Posterior cingulate gyrus (tissue), 11 donors: ENCODE measurements around the gene ZMYM1.
"Not testable (repeated sequence)": the region's sequence is repeated elsewhere in the genome, so short reads cannot be mapped to it uniquely, and the experiment has no call there.

ENCODE experiments used
- DNase-seq, 10 donors: peaks; one replicate each; pipeline versions ENCODE4 v3.0.0 to v3.0.0-alpha.2; 2020 to 2021; ENCODE audit warnings: mixed read lengths in 3 of 10
- intact Hi-C: fragments of 100-400 bp; cut with DNase I; formaldehyde crosslinking; loops from one replicate; pipeline ENCODE4 v1.15.1; 2023

ZMYM1 gene

DNA sequence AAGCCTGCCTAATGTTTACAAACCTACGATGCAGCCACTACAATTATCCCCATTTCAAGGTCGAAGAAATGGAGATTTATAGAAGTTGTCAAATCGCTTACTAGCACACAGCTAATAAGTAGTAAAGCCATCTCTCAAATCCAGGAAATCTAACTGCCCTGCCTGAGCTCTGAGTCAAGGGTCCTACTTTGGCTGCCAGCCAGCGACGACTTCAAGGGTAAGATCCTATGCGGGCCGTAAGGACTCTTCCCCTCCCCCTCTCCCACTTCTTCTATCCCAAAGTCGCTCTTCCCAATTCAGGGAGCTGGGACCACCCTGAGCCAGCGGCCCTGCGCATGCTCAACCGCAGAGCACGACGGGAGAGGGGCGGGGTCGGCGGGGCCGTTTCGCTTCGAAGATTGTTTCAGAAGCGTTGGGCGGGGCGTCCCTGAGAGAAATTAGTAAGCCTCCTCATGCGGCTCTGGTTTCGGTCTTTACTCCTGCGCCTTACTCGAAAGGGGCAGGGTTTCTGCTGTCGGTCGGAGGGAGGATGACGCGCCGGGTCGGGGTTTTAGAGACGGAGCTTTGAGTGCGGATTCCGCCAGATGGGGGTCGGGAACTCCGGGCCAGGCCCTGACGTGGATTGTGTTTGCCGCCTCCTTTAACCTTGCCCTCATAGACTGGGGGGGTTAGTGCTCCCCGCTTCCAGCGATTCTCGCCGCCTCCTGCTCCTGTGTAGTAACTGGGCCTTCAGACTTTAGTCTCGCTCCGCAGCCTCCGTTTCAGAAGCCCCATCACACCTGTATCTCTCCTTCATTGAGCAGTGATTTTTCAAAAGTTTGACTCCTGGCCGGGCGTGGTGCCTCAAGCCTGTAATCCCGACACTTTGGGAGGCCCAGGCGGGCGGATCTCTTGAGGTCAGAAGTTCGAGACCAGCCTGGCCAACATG lies at the start of gene ZMYM1:
TSS of gene ZMYM1 (plus strand) at position 383 of the 928 bp plus-strand sequence. CDS start 14,603 bp downstream, outside the sequence.
- intact Hi-C loops: loop anchor here (5.0 kb wide), 1 partner anchor 42 kb away; no protein-coding TSS in a partner anchor

DNA sequence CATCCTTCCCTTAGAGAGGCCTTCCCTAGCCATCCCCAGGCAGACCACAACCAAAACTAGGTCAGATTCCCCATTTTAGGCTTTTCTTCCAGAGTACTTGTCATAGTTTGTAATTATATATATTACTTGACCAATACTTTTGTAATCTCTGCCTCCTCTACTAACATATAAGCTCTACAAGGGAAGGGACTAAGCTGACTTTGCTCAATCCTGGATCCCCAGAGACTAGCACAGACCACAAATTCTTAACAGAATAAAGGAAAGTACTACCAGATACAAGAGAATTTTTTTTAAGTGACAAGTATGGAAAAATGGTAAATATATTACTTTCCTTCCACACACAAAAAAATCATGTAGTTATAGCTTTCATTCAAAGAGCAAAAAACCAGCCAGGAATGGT lies 49.4 kb upstream of the ZMYM1 start:
- intact Hi-C loops: loop anchor here (5.0 to 10.0 kb wide), 2 partner anchors 163 to 175 kb away; partner anchors contain the start of genes SFPQ and SMIM12
- DNase-seq: no peak

More for the DNA sequence above, at the start of gene ZMYM1:
- DNase-seq: peak; percentile 76 to 97 (median 86)

DNA sequence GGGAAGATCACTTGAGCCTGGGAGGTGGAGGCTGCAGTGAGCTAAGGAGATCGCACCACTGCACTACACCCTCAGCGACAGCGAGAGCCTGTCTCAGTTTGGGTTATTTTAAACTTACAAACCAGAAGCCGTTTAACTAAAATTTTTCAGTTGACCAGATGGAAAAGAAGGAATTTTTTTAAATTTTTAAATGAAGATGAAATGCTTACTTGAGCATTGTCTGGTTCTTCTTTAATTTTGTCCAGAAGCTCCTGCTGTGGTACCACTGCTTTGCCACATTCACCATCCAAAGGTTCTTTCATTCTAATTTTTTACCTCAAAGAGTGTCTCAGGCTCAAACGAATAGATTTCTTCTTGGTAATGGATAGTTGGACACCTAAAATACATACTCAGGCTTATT lies 48.8 kb upstream of the ZMYM1 start:
- intact Hi-C loops: loop anchor here (5.0 to 10.0 kb wide), 2 partner anchors 162 to 176 kb away; partner anchors contain the start of genes SFPQ and SMIM12
- DNase-seq: no peak

DNA sequence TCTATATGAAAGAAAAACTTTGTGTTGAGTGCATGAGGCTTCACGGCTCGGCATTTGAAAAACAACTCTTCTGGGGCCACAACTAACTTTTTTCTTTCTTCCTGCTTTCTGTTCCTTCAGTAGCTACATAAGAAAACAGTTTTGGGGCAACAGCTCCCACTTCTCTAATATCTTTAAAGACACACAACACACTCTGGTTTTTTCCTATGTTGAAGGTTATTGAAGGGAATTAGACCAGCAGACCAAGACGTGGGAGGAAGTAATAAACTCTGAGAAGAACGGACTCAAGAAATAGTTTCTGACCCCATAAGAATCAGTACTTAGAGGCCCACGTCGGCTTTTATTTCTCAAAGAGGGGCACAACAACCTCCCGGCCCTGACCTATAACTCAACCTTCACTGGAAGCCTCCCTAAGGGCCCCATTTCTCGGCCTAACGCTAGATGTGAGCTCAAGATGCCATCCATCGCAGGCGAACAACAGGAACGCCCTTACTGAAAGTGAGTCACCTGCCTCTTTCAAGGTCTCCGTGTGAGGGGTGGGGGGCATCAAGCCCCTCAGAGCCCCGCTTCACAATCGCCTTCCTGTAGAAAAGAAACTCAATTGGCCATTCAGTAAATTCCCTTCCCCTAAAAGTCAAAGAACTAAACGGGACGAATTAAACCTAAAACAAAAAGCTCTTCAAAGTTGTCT lies 48.3 kb upstream of the ZMYM1 start:
- peak in 2 of 10 donors; percentile 2 to 9 for DNase-seq
- intact Hi-C loops: loop anchor here (5.0 to 10.0 kb wide), 2 partner anchors 161 to 176 kb away; partner anchors contain the start of genes SFPQ and SMIM12

DNA sequence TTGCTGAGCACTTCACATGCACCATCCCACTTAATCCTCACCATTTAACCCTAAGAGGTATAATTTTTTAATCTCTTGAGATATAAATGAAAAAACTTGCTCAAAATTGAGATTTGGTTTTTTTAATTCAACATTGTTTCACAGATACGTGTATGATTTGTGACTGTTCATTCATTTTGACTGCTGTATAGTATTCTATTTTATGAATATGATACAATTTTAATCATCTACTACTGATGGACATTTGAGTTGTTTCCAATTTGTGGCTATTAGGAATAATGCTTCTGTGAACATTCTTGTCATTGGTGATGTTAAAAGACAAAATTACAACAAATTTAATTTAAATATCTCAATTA lies 46.8 kb upstream of the ZMYM1 start:
- no peak for DNase-seq
- intact Hi-C loops: loop anchor here (5.0 to 10.0 kb wide), 2 partner anchors 160 to 178 kb away; partner anchors contain the start of genes SFPQ and SMIM12

DNA sequence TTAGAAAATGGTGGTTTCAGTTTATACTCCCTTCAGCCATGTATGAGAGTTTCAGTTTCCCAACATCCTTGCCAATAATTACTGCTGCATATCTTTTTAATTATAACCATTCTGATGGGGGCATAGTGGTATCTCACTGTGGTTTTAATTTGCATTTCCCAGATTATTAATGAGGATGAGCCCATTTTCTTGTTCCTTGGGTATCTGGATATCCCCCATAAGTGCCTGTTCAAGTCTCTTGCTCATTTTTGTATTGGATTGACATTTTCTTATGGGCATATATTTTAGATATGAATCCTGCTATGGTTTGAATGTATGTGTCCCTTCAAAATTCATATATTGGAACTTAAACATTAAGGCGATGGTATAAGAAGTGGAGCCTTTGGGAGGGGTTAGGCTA lies 45.8 kb upstream of the ZMYM1 start:
- DNase-seq: no peak
- intact Hi-C loops: loop anchor here (5.0 to 10.0 kb wide), 2 partner anchors 159 to 179 kb away; partner anchors contain the start of genes SFPQ and SMIM12

DNA sequence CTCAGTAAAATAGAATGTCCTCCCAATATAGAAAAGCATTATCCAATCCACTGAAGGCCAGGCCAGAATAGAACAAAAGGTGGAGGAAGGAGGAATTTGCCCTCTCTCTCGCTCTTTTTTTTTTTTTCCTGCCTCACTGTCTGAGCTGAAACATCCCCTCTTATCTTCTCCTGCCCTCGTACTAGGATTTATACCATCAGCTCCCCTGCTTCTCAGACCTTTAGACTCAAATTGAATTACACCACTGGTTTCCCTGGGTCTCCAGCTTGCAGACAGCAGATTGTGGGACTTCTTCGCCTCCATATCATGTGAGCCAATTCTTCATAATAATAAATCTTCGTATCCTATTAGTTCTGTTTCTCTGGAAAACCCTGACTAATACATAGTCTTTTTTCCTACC lies 42.6 kb upstream of the ZMYM1 start:
- intact Hi-C loops: loop anchor here (5.0 to 10.0 kb wide), 2 partner anchors 41 to 182 kb away; partner anchors contain the start of genes SMIM12 and ZMYM1
- DNase-seq: no peak

DNA sequence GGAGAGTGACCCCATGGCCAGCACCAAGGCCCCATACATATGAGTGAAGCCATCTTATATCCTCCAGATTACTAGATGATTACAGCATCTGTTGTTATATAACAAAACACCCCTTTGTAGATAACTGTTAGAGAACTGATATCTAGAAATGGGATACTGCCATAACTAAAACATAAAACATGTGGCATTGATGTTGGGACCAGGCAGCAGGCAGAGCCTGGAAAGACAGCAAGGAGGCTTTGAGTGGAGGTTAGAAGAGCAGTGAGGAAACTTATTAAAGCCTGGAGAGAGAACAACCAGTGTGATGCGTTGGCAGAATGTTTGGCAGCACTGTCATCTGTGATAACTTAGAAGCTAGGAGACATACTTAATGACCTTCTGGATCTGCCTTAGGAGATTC lies 42.0 kb upstream of the ZMYM1 start:
- intact Hi-C loops: loop anchor here (5.0 to 10.0 kb wide), 2 partner anchors 40 to 182 kb away; partner anchors contain the start of genes SMIM12 and ZMYM1
- DNase-seq: no peak

DNA sequence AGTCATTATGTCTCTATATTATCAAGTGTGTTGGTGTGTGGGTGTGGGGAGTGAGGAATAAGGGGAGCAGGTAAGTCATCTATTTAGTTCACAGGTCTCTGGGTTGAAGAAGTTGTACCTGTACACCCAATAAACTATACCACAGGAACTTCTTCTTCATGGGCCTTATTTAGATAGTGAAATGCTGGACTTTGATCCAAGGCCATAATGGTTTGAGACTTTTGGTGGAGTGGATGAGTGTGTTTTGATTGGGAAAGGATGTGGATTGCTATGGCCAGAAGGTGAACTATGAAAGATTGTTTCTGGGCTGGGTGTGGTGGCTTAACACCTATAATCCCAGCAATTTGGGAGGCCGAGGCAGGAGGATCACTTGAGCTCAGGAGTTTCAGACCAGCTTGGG lies 40.5 kb upstream of the ZMYM1 start:
- intact Hi-C loops: loop anchor here (5.0 to 10.0 kb wide), 2 partner anchors 39 to 184 kb away; partner anchors contain the start of genes SMIM12 and ZMYM1
- DNase-seq: no peak

DNA sequence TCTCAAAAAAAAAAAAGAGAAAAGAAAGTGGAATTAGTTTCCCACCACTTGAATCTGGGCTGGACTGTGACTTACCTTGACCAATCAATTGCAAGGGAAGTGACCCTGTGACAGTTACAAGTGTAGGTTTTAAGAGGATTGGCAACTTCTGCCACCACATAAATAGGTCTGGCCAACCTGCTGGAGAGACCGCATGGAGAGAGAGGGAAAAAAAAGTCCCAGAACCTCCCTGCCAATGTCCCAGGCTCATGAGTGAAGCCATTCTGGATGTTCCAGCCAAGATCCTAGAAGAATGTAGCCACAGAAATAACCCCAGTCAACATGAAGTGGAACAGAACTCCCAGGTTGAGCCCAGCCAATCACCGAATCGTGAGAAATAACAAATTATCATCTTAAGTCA lies 35.7 kb upstream of the ZMYM1 start:
- DNase-seq: no peak
- intact Hi-C loops: no loop called here

DNA sequence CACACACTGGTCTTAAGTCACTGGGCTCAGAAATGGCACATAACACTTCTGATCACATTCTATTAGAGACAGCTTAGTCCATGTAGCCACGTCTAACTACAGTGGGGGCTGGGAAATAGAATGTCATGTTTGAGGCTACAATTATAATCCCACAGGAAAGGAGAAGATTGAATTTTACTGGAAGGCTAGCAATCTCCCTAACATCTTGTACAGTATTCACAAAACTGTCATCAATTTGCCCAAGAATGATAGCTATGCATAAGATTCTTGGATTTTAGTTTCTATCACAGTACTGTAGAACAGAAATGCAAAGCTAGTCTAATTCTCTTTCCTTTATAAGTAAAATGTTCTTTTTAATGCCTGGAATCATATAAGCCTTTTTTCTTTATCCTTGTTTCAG lies 34.8 kb upstream of the ZMYM1 start:
- DNase-seq: no peak
- intact Hi-C loops: no loop called here

DNA sequence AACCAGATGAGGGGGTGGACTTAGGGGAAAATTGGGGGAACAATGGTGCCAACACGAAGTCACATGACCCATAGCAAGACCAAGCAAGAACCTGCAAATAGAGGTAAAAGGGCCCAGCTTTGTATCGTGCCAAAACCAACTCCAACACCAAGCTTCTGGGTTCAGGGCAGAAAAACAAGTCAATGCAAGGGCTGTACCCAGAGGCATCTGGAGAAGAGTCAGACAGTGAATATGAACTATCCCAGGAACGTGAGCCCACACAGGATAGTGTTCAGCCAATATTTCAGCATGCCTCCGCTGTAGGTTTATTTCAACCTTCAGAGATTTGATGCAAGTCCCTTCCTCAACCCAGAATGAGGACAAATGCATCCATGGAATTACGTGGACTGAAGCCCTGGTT lies 32.5 kb upstream of the ZMYM1 start:
- DNase-seq: no peak
- intact Hi-C loops: no loop called here

DNA sequence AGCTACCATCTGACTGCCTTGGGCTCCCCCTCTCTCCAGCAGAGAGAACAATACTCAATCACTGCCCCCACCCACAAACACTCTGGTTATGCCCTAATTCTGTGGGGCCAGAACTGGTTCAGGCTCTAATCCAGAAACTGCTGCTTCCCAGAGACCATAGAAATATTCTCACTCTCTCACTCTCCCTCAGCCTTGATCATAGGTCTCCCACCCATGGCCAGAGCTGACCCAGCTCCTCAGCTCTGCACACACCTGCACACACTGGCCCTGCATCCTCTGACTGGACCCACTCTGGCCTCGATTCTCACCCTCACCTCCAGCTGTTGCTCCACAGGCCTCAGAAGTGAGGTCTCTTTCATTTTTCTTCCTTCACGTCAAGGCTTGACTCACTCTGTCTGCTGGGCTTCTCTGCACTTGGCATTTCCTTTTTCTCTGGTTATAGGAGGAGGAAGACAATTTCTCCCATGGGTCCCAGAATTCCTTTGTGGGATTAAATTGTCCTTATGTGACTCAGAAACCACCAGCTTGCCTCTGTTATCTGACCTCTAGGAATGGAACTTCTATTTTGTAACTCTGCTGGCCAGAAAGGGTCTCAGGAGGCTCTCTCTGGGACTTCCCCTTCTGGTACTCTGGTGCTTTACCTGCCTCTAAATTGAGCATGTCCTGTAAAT lies 31.9 kb upstream of the ZMYM1 start:
- no peak for DNase-seq
- intact Hi-C loops: no loop called here

DNA sequence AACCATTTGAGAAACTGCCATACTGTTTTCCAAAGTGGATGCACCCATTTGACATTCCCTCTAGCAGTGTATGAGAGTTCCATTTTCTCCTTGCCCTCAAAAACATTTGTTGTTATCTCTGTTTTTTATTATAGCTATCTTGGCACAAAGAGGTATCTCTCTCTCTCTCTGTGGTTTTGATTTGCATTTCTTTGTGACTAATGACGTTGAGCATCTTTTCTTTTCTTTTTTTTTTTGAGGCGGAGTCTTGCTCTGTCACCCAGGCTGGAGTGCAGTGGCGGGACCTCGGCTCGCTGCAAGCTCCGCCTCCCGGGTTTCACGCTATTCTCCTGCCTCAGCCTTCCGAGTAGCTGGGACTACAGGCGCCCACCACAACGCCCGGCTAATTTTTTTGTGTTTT lies 30.1 kb upstream of the ZMYM1 start:
- DNase-seq: no peak
- intact Hi-C loops: no loop called here

DNA sequence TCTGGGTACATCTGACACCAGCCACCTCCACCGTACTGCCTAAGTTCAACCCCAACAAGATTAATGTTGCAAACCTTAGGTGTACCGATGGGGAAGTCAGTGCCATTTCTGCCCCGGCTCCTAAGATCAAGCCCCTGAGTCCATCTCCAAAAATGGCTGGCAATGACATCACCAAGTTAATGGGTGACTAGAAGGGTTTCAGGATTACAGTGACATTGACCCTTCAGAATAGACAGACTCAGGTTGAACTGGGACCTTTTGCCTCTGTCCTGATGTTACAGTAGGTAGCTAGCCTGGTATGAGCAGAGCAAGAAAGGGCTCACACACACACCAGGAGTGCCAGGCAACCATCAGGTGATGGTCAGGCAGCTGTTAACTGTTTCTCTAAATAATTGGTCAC lies 25.8 kb upstream of the ZMYM1 start:
- intact Hi-C loops: no loop called here
- no peak for DNase-seq

DNA sequence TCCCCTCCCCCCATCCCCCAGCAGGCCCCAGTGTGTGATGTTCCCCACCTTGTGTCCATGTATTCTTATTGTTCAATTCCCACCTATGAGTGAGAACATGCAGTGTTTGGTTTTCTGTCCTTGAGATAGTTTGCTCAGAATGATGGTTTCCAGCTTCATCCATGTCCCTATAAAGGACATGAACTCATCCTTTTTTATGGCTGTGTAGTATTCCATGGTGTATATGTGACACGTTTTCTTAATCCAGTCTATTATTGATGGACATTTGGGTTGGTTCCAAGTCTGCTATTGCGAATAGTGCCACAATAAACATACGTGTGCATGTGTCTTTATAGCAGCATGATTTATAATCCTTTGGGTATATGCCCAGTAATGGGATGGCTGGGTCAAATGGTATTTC lies 24.9 kb upstream of the ZMYM1 start:
- DNase-seq, intact Hi-C loops: not testable (repeated sequence)

DNA sequence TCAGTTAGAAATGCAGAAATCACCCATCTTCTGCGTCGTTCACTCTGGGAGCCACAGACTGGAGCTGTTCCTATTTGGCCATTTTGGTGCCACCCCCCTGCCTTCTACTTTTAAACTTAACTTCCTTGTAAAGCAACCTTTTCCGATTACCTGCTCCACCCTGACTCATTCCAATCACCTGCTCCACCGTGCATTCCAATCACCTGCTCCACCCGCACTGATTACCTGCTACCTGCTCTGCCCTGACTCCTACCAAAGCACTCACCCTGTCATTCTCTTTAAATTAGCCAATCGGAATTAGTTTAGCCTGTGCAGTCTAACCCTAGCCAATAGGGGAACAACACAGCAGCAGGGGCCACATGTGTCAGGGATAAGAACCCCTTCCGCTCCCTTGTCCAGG lies 20.9 kb upstream of the ZMYM1 start:
- DNase-seq, intact Hi-C loops: not testable (repeated sequence)

DNA sequence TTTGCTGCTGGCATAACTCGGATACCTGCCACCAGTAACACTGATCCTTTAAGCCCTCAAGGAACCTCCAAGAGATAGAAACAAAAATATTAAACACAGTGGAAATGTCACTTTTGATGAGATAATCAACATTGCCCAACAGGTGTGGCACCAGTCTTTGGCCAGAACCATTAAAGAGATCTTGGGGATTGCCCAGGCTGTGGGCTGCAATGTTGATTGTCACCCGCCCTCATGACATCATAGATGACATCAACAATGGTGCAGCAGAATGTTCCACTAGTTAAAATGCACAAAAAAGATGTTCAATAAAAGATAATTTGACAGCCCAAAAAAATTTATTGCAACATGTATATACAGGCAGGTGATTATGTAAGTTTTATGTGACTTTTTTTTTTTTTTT lies 20.2 kb upstream of the ZMYM1 start:
- intact Hi-C loops: no loop called here
- DNase-seq: no peak

DNA sequence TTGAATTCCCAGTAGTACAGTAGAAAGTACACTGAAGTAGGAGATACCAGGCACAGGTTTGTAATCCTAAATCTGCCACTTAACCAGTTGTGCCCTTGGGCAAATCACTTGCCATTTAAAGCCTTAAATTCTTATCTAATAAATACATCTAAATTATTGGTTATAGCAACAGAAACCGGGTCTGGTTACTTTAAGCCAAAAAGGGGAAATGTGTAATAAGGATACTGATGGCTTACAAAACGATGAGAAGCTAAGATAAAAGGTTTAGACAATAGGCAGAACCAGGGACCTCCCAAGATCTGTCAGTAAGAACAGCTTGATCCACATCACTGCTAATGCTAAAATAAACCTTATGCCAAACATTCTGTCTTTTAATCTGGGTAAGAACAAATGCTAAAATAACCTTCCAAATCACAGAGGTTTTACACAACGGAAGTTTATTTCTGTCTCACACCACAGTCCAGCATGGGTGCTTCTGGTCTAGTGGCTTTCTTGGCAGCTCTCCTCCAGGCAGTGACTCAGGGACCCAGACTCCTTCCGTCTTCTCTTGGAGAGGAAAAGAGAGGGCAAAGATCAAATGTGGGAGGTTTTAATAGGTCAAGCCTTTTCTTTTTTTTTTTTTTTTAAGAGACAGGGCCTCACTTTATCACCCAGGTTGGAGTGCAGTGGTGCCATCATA lies 16.5 kb upstream of the ZMYM1 start:
- intact Hi-C loops: no loop called here
- no peak for DNase-seq

DNA sequence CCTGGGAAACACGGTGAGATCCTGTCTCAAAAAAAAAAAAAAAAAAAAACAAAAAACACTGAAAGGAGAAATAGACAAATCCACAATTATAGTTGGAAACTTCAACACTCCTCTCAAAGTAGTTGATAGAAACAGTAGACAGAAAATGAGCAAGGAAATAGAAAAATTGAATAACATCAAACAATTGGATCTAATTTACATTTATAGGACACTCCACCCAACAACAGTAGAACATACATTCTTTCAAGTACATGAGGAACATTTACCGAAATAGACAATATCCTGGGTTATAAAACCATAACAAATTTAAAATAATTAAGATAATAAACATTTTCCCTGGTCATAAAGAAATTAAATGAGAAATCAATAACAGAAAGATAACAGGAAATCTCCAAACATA lies 14.9 kb upstream of the ZMYM1 start:
- no peak for DNase-seq
- intact Hi-C loops: no loop called here
